ENCODE measurements around the gene USB1.

GRCh38 chr16:57977418-57978069 is 23.7 kb upstream of the USB1 start:
- TF ChIP-seq POLR2AphosphoS5 (IDR thresholded peaks at IDR 0.05; ENCODE audit: insufficient read depth in 1 of 2, low read depth in 1 of 2) (no peak), CTCF (IDR thresholded peaks at IDR 0.05) (no peak)

Measured in vagina (tissue), 2 donors.